Transverse colon (tissue), 4 donors: ENCODE results near the gene SYNGR2. TPM values are rescaled to one million over a fixed set of nuclear protein-coding genes. Genes with fewer than 3 reads are reported as not detected.
"Not testable (repeated sequence)": the region's sequence is repeated elsewhere in the genome, so short reads cannot be mapped to it uniquely, and the experiment has no call there.

ENCODE experiments used
- DNase-seq: peaks from one replicate; pipeline ENCODE4 v3.0.0-alpha.2; 2019
- H3K27ac ChIP-seq, 4 donors: fragments of 200-600 bp; sonication (generic); 2 replicates each; pipeline ENCODE4 v1.5.1; 2016 to 2018; ENCODE audit warnings: inconsistent platforms in 4 of 4
- H3K27me3 ChIP-seq: fragments of 200-600 bp; sonication (generic); 2 replicates; pipeline ENCODE4 v1.5.1; 2017; ENCODE audit warnings: inconsistent platforms
- H3K36me3 ChIP-seq, 4 donors: fragments of 200-600 bp; sonication (generic); 2 replicates each; pipeline ENCODE4 v1.5.1; 2017 to 2019; ENCODE audit warnings: inconsistent platforms in 4 of 4
- H3K4me1 ChIP-seq, 4 donors: fragments of 200-600 bp; sonication (generic); 2 replicates each; pipeline ENCODE4 v1.5.1; 2017 to 2020; ENCODE audit warnings: inconsistent platforms in 4 of 4
- H3K4me3 ChIP-seq, 4 donors: fragments of 200-600 bp; sonication (generic); 1 replicate in 1 of 4; 2 replicates in 3 of 4; pipeline versions ENCODE4 v1.5.1 to v1.6.1; 2017 to 2019; ENCODE audit warnings: inconsistent platforms in 4 of 4
- H3K9me3 ChIP-seq, 2 donors: fragments of 200-600 bp; sonication (generic); 2 replicates each; pipeline ENCODE4 v1.5.1; 2017 to 2019; ENCODE audit warnings: inconsistent platforms in 2 of 2
- EP300 ChIP-seq: sonication (generic); formaldehyde crosslinking; IDR thresholded peaks from one replicate; pipeline ENCODE4 v1.6.1; 2017; ENCODE audit warnings: antibody characterized with exemption, low read depth
- POLR2A ChIP-seq: fragments of 450-650 bp; IDR thresholded peaks from one replicate; pipeline ENCODE4 v1.6.1; 2016; ENCODE audit warnings: antibody characterized with exemption, mild to moderate bottlenecking, moderate library complexity
- POLR2AphosphoS5 ChIP-seq, 3 donors: sonication (generic); formaldehyde crosslinking; IDR thresholded peaks; one replicate each; pipeline ENCODE4 v1.6.1; 2016; ENCODE audit warnings: antibody characterized with exemption in 3 of 3
- WGBS, 2 donors: methylation state at CpG; one replicate each; pipeline ENCODE4 v1.1.5; 2018; ENCODE audit warnings: low coverage in 1 of 2; 5-methylcytosine and 5-hydroxymethylcytosine counted together
- in situ Hi-C, 4 donors: fragments of 200-750 bp; cut with MboI; loops; one replicate each; pipeline versions ENCODE4 v1.15.0 to v1.15.1; 2017; ENCODE audit warnings: low sequenced_read_pairs in 3 of 4, low pct_ligation_motif_present in 1 of 4, low pct_unique_long_range_greater_than_20kb in 1 of 4
- intact Hi-C: fragments of 100-400 bp; cut with DNase I; formaldehyde crosslinking; loops from one replicate; pipeline ENCODE4 v1.15.1; 2023; ENCODE audit warnings: low total_unique reads
- total RNA-seq, 4 donors: library from RNA; depleted of rRNA; stranded (reverse); fragments of >200 nt; gene quantifications; one replicate each; pipeline ENCODE4 v1.1.0, GENCODE V29; 2016
- TF ChIP-seq, protein P1 (sequence below), 5 experiments: fragments of 200-600 bp in 3 of 5; fragments of 450-650 bp in 2 of 5; sonication (generic) in 3 of 5; IDR thresholded peaks; 1 replicate in 2 of 5; 2 replicates in 3 of 5; pipeline ENCODE4 v1.5.1; 2016 to 2017; ENCODE audit warnings: antibody characterized with exemption in 5 of 5, inconsistent platforms in 3 of 5, mild to moderate bottlenecking in 2 of 5, moderate library complexity in 1 of 5

Gene SYNGR2
- total RNA-seq, 4 donors from 2014 or later, result 102 to 121 (median 106) TPM

DNA sequence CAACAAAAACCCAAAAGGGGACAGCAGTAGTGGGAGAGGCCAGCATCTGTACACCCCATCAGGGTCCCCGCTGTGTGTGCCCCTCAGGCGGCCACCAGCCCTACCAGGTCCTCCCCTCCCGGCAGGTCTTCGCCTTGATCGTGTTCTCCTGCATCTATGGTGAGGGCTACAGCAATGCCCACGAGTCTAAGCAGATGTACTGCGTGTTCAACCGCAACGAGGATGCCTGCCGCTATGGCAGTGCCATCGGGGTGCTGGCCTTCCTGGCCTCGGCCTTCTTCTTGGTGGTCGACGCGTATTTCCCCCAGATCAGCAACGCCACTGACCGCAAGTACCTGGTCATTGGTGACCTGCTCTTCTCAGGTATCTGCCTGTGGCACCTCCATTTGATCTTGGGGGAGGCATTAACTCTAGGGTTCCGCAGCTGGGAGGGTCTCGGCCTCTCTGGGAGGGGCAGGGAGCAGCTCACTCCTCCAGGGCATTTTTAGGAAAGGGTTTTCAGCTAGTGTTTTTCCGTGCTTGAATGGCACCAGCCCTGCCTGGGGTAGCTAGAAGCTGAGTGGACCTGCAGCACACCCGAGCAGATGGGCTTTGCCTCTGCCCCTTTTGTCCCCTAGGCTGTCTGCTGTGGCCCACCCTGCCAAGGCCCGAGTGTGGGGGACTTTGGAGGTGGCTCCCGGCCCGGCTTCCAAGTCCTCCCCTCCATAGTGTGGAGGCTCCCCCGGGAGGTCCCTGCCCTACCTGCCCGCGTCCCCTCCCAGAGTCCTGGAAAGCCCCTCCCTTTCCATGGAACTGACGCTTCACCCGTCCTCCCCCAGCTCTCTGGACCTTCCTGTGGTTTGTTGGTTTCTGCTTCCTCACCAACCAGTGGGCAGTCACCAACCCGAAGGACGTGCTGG, 2.6 kb downstream of the SYNGR2 start:
- Histone ChIP-seq H3K27me3 (no peaks in the 10 kb centered on the region), H3K27ac (peak overlapping the region; percentile 85 to 95 (median 92)), H3K4me1 (peaks cover 58 to 82% (median 69%) of the 10 kb centered on the region in 4 donors), H3K9me3 (no peaks in the 10 kb centered on the region), H3K4me3 (no peak overlapping the region), H3K36me3 (no peaks in the 10 kb centered on the region)
- intact Hi-C loops (no loop called here), in situ Hi-C loops (loop anchor here in 2 of 4 donors (10.0 kb wide), 1 partner anchor 56 kb away; no protein-coding TSS in a partner anchor)
- WGBS, 2 donors, result 70 to 80% methylated on average over 2 to 31 of the region's 31 CpGs
- TF ChIP-seq, protein P1, sequence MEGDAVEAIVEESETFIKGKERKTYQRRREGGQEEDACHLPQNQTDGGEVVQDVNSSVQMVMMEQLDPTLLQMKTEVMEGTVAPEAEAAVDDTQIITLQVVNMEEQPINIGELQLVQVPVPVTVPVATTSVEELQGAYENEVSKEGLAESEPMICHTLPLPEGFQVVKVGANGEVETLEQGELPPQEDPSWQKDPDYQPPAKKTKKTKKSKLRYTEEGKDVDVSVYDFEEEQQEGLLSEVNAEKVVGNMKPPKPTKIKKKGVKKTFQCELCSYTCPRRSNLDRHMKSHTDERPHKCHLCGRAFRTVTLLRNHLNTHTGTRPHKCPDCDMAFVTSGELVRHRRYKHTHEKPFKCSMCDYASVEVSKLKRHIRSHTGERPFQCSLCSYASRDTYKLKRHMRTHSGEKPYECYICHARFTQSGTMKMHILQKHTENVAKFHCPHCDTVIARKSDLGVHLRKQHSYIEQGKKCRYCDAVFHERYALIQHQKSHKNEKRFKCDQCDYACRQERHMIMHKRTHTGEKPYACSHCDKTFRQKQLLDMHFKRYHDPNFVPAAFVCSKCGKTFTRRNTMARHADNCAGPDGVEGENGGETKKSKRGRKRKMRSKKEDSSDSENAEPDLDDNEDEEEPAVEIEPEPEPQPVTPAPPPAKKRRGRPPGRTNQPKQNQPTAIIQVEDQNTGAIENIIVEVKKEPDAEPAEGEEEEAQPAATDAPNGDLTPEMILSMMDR (IDR thresholded peaks at IDR 0.05), result no peak
- TF ChIP-seq EP300 (no peak), POLR2AphosphoS5 (IDR thresholded peaks at IDR 0.05) (no peak), POLR2A (no peak)
- no peak for DNase-seq

DNA sequence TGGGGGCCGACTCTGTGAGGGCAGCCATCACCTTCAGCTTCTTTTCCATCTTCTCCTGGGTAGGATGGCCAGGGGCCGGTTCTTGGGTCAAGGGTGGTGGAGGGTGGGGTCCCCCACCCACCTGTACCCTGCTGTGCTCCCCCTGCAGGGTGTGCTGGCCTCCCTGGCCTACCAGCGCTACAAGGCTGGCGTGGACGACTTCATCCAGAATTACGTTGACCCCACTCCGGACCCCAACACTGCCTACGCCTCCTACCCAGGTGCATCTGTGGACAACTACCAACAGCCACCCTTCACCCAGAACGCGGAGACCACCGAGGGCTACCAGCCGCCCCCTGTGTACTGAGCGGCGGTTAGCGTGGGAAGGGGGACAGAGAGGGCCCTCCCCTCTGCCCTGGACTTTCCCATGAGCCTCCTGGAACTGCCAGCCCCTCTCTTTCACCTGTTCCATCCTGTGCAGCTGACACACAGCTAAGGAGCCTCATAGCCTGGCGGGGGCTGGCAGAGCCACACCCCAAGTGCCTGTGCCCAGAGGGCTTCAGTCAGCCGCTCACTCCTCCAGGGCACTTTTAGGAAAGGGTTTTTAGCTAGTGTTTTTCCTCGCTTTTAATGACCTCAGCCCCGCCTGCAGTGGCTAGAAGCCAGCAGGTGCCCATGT, 3.3 kb downstream of the SYNGR2 start:
- WGBS, 2 donors, result 66% methylated on average over 19 of the region's 19 CpGs; no CpG with 5 or more reads in 1 of the 2 donors
- in situ Hi-C loops, result loop anchor here in 2 of 4 donors (10.0 kb wide), 1 partner anchor 57 kb away; no protein-coding TSS in a partner anchor
- Histone ChIP-seq H3K4me3 (peak overlapping the region in 2 of 4 donors; percentile 10 to 14), H3K27ac (peak overlapping the region; percentile 85 to 95 (median 92)), H3K4me1 (peaks cover 65 to 85% (median 76%) of the 10 kb centered on the region in 4 donors)
- H3K9me3 ChIP-seq, intact Hi-C loops, H3K27me3 ChIP-seq, DNase-seq, H3K36me3 ChIP-seq: not testable (repeated sequence)

DNA sequence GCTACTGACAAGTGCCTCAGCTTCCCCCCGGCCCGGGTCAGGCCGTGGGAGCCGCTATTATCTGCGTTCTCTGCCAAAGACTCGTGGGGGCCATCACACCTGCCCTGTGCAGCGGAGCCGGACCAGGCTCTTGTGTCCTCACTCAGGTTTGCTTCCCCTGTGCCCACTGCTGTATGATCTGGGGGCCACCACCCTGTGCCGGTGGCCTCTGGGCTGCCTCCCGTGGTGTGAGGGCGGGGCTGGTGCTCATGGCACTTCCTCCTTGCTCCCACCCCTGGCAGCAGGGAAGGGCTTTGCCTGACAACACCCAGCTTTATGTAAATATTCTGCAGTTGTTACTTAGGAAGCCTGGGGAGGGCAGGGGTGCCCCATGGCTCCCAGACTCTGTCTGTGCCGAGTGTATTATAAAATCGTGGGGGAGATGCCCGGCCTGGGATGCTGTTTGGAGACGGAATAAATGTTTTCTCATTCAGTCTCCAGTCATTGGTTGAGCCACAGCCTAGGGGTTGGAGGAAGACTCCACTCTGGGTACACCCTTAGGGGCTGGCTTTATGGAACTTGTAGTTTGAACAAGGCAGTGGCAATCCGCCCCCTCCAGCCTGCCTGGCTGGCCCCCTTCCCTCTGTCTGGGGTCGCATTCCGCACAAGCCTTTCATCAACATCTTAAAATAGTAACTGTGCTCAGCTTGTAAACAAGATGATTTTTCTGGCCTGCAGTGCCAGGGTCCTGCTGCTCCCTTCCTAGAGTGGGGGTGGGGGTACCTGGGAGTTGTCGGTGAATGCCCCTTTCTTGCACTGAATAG, 4.1 kb downstream of the SYNGR2 start:
- intact Hi-C loops, result no loop called here
- peak; percentile 89 for DNase-seq
- H3K4me3 ChIP-seq, result peak overlapping the region in 2 of 4 donors; percentile 10 to 14
- no peaks in the 10 kb centered on the region for H3K9me3 ChIP-seq
- no peaks in the 10 kb centered on the region for H3K36me3 ChIP-seq
- peak overlapping the region; percentile 85 to 95 (median 92) for H3K27ac ChIP-seq
- 24% methylated on average over 19 of the region's 19 CpGs; no CpG with 5 or more reads in 1 of the 2 donors for WGBS, 2 donors
- peaks cover 68 to 90% (median 82%) of the 10 kb centered on the region in 4 donors for H3K4me1 ChIP-seq
- no peaks in the 10 kb centered on the region for H3K27me3 ChIP-seq
- in situ Hi-C loops, result loop anchor here in 2 of 4 donors (10.0 kb wide), 1 partner anchor 58 kb away; no protein-coding TSS in a partner anchor
- TF ChIP-seq POLR2AphosphoS5 (IDR thresholded peaks at IDR 0.05) (peak in 2 of 3 donors; percentile 54 to 64), POLR2A (peak; percentile 51), EP300 (no peak)
- TF ChIP-seq, protein P1 (IDR thresholded peaks at IDR 0.05), result no peak

DNA sequence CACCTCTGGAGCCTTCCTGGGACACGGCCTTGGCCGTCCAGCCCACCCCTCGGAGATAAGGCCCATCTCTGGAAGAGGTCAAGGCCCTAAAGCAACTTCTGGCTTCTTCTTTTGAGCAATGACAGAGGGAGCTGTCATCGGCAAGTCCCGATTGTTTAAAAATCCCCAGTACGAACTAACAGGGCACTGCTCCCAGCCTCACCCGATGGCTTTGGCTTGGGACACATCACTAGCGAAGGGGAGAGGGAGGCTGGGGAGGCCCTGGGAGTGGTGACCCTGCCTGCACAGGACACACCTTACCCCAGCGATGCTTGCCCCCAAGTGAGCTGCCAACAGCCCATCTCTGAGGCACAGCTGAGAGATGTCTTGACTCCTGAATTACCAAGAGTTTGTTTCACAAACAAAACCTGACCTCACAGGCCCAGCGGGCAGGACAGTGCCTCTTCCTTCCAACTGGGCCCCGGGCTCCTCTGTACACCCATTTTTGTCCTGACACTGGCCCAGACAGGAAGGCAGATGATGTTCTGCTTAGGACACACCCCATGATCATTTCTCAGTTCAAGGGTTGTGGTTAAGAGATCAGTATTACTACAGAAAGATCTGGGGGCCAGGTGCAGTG, 4.8 kb downstream of the SYNGR2 start:
- intact Hi-C loops (no loop called here), in situ Hi-C loops (loop anchor here in 2 of 4 donors (10.0 kb wide), 1 partner anchor 58 kb away; no protein-coding TSS in a partner anchor)
- H3K27me3 ChIP-seq, result no peaks in the 10 kb centered on the region
- 26 to 43% methylated on average over 5 to 11 of the region's 11 CpGs for WGBS, 2 donors
- TF ChIP-seq, protein P1 (IDR thresholded peaks at IDR 0.05), result no peak
- TF ChIP-seq EP300 (no peak), POLR2AphosphoS5 (IDR thresholded peaks at IDR 0.05) (peak in 2 of 3 donors; percentile 4 to 53), POLR2A (no peak)
- peak; percentile 68 for DNase-seq
- H3K27ac ChIP-seq, result peak overlapping the region; percentile 85 to 95 (median 92)
- peak overlapping the region in 2 of 4 donors; percentile 10 to 11 for H3K4me3 ChIP-seq
- peaks cover 68 to 90% (median 80%) of the 10 kb centered on the region in 4 donors for H3K4me1 ChIP-seq
- no peaks in the 10 kb centered on the region for H3K9me3 ChIP-seq
- H3K36me3 ChIP-seq, result no peaks in the 10 kb centered on the region
